Liver (tissue), 9 donors: ENCODE measurements around the gene MTOR. TPM values are rescaled to one million over a fixed set of nuclear protein-coding genes. Genes with fewer than 3 reads are reported as not detected.

Experiments used
- DNase-seq: peaks from one replicate; pipeline ENCODE4 v3.0.0-alpha.2; 2017; ENCODE audit warnings: low spot score
- H3K27ac ChIP-seq, 2 donors: one replicate each; pipeline ENCODE4 v1.7.0; 2013; ENCODE audit warnings: inconsistent platforms in 2 of 2, low read length in 2 of 2, control low read depth in 1 of 2, low read depth in 1 of 2, mild to moderate bottlenecking in 1 of 2
- H3K27me3 ChIP-seq, 4 donors: one replicate each; pipeline versions ENCODE4 v1.6.1 to v1.7.0; 2013; ENCODE audit warnings: low read length in 3 of 4, inconsistent platforms in 1 of 4, mild to moderate bottlenecking in 1 of 4, moderate library complexity in 1 of 4; ENCODE audit not compliant: control insufficient read depth in 4 of 4, insufficient read depth in 4 of 4
- H3K36me3 ChIP-seq, 4 donors: one replicate each; pipeline versions ENCODE4 v1.6.1 to v1.7.0; 2013; ENCODE audit warnings: low read length in 3 of 4, mild to moderate bottlenecking in 3 of 4, low read depth in 1 of 4, moderate library complexity in 1 of 4; ENCODE audit not compliant: control insufficient read depth in 4 of 4, insufficient read depth in 3 of 4
- H3K4me1 ChIP-seq, 4 donors: one replicate each; pipeline versions ENCODE4 v1.6.1 to v1.7.0; 2013; ENCODE audit warnings: low read length in 3 of 4, mild to moderate bottlenecking in 3 of 4, moderate library complexity in 1 of 4; ENCODE audit not compliant: control insufficient read depth in 4 of 4, insufficient read depth in 4 of 4
- H3K4me3 ChIP-seq, 3 donors: one replicate each; pipeline versions ENCODE4 v1.6.1 to v1.7.0; 2013; ENCODE audit warnings: low read length in 3 of 3, control low read depth in 1 of 3, low read depth in 1 of 3, mild to moderate bottlenecking in 1 of 3
- H3K9ac ChIP-seq, 2 donors: one replicate each; pipeline ENCODE4 v1.7.0; 2013; ENCODE audit warnings: low read length in 2 of 2, mild to moderate bottlenecking in 2 of 2, moderate library complexity in 2 of 2, control low read depth in 1 of 2, low read depth in 1 of 2
- H3K9me3 ChIP-seq, 4 donors: one replicate each; pipeline versions ENCODE4 v1.6.1 to v1.7.0; 2013; ENCODE audit warnings: low read length in 3 of 4; ENCODE audit not compliant: control insufficient read depth in 4 of 4
- ATF3 ChIP-seq: IDR thresholded peaks from 2 replicates; pipeline ENCODE4 v1.6.1; 2016; ENCODE audit warnings: antibody characterized with exemption
- CTCF ChIP-seq: fragments of 150-350 bp; IDR thresholded peaks from 2 replicates; pipeline ENCODE4 v1.5.1; 2017; ENCODE audit warnings: improper control_type of control experiment, low read depth, low read length; ENCODE audit not compliant: missing input control
- FOXA1 ChIP-seq: IDR thresholded peaks from 2 replicates; pipeline ENCODE4 v1.6.1; 2016; ENCODE audit warnings: antibody characterized with exemption
- GABPA ChIP-seq, 2 donors: IDR thresholded peaks in 1 of 2; conservative IDR thresholded peaks in 1 of 2; 2 replicates each; pipeline ENCODE4 v1.6.1; 2016; ENCODE audit warnings: antibody characterized with exemption in 2 of 2, mild to moderate bottlenecking in 1 of 2, moderate library complexity in 1 of 2
- HNF4A ChIP-seq, 2 donors: conservative IDR thresholded peaks; 2 replicates each; pipeline ENCODE4 v1.6.1; 2016; ENCODE audit warnings: antibody characterized with exemption in 2 of 2, mild to moderate bottlenecking in 2 of 2
- HNF4G ChIP-seq: IDR thresholded peaks from 2 replicates; pipeline ENCODE4 v1.6.1; 2016; ENCODE audit warnings: antibody characterized with exemption
- MAX ChIP-seq: IDR thresholded peaks from 2 replicates; pipeline ENCODE4 v1.6.1; 2016; ENCODE audit warnings: antibody characterized with exemption
- NR2F2 ChIP-seq: IDR thresholded peaks from 2 replicates; pipeline ENCODE4 v1.6.1; 2016; ENCODE audit warnings: antibody characterized with exemption
- RAD21 ChIP-seq, 2 donors: IDR thresholded peaks; 2 replicates each; pipeline ENCODE4 v1.6.1; 2016; ENCODE audit warnings: antibody characterized with exemption in 2 of 2, mild to moderate bottlenecking in 2 of 2
- RXRA ChIP-seq, 2 donors: IDR thresholded peaks; 2 replicates each; pipeline ENCODE4 v1.6.1; 2017 to 2018; ENCODE audit warnings: antibody characterized with exemption in 2 of 2, mild to moderate bottlenecking in 1 of 2
- TAF1 ChIP-seq: conservative IDR thresholded peaks from 2 replicates; pipeline ENCODE4 v1.6.1; 2016; ENCODE audit warnings: antibody characterized with exemption, mild to moderate bottlenecking
- YY1 ChIP-seq: IDR thresholded peaks from 2 replicates; pipeline ENCODE4 v1.6.1; 2016; ENCODE audit warnings: antibody characterized with exemption, mild to moderate bottlenecking
- WGBS: extraction: QIAGEN DNeasy Blood & Tissue Kit; methylation state at CpG from one replicate; pipeline ENCODE4 v1.1.7; 2013; 5-methylcytosine and 5-hydroxymethylcytosine counted together
- polyA plus RNA-seq, 2 donors: library from polyadenylated mRNA; stranded (reverse) in 1 of 2; unstranded in 1 of 2; fragments of 200-250 nt in 1 of 2; fragments of >200 nt in 1 of 2; fragmentation: Nextera tagmentation in 1 of 2; extraction: Ambion mirVana in 1 of 2; gene quantifications; one replicate each; pipeline versions ENCODE4 v1.2.1 to v1.2.3, GENCODE V29; 2013 to 2015
- total RNA-seq, 2 donors: library from RNA; depleted of rRNA; stranded (reverse); fragments of >200 nt; gene quantifications; one replicate each; pipeline ENCODE4 v1.2.3, GENCODE V29; 2014
- TF ChIP-seq, protein P1 (sequence below): IDR thresholded peaks from 2 replicates; pipeline ENCODE4 v1.6.1; 2016; ENCODE audit warnings: antibody characterized with exemption
- TF ChIP-seq, protein P2 (sequence below): IDR thresholded peaks from 2 replicates; pipeline ENCODE4 v1.6.1; 2016; ENCODE audit warnings: antibody characterized with exemption, mild to moderate bottlenecking
- donor health status: healthy.
- donor health status: healthy.
- donor health status: healthy.
- donor health status: healthy.
- donor health status: healthy.

MTOR gene
- total and polyA plus RNA-seq, 4 donors: 11.6 to 45.0 (median 19.9) TPM

DNA sequence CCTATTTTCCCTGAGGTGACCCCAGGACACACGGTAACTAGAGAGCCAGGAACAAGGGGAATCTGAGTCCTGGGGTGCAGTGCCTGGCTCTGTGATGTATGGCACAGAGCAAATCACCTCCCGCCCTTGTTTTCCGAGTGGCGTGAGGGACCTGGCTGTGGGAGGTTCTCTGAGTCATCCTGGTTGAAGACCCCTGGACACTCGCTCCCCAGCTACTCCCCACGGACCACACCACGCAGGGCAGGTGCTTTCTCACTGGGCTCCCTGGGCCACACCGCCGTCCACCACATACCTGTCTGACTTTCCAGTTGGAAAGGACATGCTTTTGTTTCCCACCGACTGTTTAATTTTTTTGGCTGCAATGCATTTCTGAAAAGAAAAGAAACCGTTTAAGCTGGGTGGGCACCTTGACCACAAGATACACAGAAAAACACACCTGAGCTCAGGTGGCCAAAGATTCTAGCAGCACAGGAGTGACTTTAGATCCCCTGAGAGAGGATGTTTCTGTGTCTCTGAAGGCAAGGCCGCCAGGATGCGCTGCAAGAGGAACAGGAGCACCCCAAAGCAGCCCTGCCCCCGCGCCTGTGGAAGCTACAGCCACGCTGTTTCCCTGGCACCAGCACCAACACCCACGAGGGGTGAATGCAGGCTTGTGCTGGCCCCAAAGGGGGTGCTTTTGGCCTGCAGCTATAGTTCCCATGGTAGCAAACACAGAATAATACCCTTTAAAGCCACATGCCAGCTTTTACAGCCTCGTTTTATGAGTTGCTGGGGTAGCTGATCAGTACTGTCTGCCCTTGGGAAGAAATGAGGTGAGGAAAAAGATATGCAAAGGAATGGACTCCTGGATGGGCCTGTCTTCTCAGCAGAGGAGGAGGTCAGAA lies 194.4 kb downstream of the MTOR start:
- 91% methylated on average over 18 of the region's 18 CpGs for WGBS
- Histone ChIP-seq H3K9me3 (no peaks in the 10 kb centered on the region), H3K27me3 (no peaks in the 10 kb centered on the region), H3K9ac (no peak overlapping the region), H3K4me1 (no peaks in the 10 kb centered on the region), H3K36me3 (peaks cover 16 to 74% (median 46%) of the 10 kb centered on the region in 4 donors), H3K4me3 (no peak overlapping the region), H3K27ac (no peak overlapping the region)
- DNase-seq: no peak
- TF ChIP-seq, protein P1, sequence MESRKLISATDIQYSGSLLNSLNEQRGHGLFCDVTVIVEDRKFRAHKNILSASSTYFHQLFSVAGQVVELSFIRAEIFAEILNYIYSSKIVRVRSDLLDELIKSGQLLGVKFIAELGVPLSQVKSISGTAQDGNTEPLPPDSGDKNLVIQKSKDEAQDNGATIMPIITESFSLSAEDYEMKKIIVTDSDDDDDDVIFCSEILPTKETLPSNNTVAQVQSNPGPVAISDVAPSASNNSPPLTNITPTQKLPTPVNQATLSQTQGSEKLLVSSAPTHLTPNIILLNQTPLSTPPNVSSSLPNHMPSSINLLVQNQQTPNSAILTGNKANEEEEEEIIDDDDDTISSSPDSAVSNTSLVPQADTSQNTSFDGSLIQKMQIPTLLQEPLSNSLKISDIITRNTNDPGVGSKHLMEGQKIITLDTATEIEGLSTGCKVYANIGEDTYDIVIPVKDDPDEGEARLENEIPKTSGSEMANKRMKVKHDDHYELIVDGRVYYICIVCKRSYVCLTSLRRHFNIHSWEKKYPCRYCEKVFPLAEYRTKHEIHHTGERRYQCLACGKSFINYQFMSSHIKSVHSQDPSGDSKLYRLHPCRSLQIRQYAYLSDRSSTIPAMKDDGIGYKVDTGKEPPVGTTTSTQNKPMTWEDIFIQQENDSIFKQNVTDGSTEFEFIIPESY: no peak
- TF ChIP-seq ATF3: no peak

DNA sequence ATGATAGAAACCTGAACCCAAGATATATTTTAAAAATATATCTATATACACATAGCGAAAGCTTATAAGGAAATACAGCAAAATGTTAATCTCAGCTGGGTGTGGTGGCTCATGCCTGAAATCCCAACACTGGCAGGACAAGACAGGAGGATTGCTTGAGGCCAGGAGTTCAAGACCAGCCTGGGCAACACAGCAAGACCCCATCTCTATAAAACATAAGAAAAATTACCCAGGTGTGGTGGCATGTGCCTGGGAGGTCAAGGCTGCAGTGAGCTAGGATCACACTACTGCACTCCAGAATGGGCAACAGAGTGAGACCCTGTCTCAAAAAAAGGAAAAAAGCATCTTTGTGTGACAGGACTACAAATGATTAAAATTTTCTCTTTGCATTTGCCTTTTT lies 196.6 kb downstream of the MTOR start:
- no peak overlapping the region for H3K27ac ChIP-seq

GRCh38 chr1:11064942-11065341 lies 197.4 kb downstream of the MTOR start:
- Histone ChIP-seq H3K4me3 (no peak overlapping the region), H3K4me1 (peaks cover 3 to 9% (median 6%) of the 10 kb centered on the region in 4 donors), H3K36me3 (peaks cover 8 to 49% (median 31%) of the 10 kb centered on the region in 4 donors), H3K27ac (no peak overlapping the region), H3K9ac (no peak overlapping the region), H3K9me3 (no peaks in the 10 kb centered on the region), H3K27me3 (no peaks in the 10 kb centered on the region)
- DNase-seq: no peak
- TF ChIP-seq CTCF: no peak
- no peak for TF ChIP-seq RXRA (IDR thresholded peaks at IDR 0.05)
- TF ChIP-seq, protein P2, sequence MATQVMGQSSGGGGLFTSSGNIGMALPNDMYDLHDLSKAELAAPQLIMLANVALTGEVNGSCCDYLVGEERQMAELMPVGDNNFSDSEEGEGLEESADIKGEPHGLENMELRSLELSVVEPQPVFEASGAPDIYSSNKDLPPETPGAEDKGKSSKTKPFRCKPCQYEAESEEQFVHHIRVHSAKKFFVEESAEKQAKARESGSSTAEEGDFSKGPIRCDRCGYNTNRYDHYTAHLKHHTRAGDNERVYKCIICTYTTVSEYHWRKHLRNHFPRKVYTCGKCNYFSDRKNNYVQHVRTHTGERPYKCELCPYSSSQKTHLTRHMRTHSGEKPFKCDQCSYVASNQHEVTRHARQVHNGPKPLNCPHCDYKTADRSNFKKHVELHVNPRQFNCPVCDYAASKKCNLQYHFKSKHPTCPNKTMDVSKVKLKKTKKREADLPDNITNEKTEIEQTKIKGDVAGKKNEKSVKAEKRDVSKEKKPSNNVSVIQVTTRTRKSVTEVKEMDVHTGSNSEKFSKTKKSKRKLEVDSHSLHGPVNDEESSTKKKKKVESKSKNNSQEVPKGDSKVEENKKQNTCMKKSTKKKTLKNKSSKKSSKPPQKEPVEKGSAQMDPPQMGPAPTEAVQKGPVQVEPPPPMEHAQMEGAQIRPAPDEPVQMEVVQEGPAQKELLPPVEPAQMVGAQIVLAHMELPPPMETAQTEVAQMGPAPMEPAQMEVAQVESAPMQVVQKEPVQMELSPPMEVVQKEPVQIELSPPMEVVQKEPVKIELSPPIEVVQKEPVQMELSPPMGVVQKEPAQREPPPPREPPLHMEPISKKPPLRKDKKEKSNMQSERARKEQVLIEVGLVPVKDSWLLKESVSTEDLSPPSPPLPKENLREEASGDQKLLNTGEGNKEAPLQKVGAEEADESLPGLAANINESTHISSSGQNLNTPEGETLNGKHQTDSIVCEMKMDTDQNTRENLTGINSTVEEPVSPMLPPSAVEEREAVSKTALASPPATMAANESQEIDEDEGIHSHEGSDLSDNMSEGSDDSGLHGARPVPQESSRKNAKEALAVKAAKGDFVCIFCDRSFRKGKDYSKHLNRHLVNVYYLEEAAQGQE: no peak
- TF ChIP-seq ATF3: no peak
- no peak for TF ChIP-seq MAX
- no peak for TF ChIP-seq NR2F2
- no peak for TF ChIP-seq FOXA1
- TF ChIP-seq HNF4G: no peak
- TF ChIP-seq GABPA (IDR thresholded peaks at IDR 0.05 in 1 of 2, conservative IDR thresholded peaks at IDR 0.05 in 1 of 2): no peak
- no peak for TF ChIP-seq TAF1
- TF ChIP-seq HNF4A (conservative IDR thresholded peaks at IDR 0.05): no peak
- no peak for TF ChIP-seq YY1
- WGBS: 97% methylated on average over 3 of the region's 3 CpGs

More for the DNA sequence above, 196.6 kb downstream of the MTOR start:
- Histone ChIP-seq H3K9ac (no peak overlapping the region), H3K36me3 (peaks cover 11 to 55% (median 33%) of the 10 kb centered on the region in 4 donors), H3K4me3 (no peak overlapping the region), H3K27me3 (no peaks in the 10 kb centered on the region), H3K4me1 (peaks cover 2 to 4% (median 3%) of the 10 kb centered on the region in 4 donors), H3K9me3 (no peaks in the 10 kb centered on the region)
- no peak for DNase-seq
- no peak for TF ChIP-seq HNF4A (conservative IDR thresholded peaks at IDR 0.05)
- no peak for TF ChIP-seq RAD21 (IDR thresholded peaks at IDR 0.05)
- TF ChIP-seq TAF1: no peak
- no peak for TF ChIP-seq ATF3
- TF ChIP-seq RXRA (IDR thresholded peaks at IDR 0.05): no peak
- WGBS: 99% methylated on average over 1 of the region's 1 CpG
